ENCODE data around the gene REV3L. TPM values are rescaled to one million over a fixed set of nuclear protein-coding genes. Genes with fewer than 3 reads are reported as not detected.
A peak's percentile ranks its signal among the peaks of the same experiment; 100 is the strongest.

Gene REV3L
- total and polyA plus RNA-seq, 9 of the 15 experiments (the other 6 are each of a cell fraction or from before 2014, with no cell fraction given), result 5.5 to 24.4 (median 14.4) TPM

DNA sequence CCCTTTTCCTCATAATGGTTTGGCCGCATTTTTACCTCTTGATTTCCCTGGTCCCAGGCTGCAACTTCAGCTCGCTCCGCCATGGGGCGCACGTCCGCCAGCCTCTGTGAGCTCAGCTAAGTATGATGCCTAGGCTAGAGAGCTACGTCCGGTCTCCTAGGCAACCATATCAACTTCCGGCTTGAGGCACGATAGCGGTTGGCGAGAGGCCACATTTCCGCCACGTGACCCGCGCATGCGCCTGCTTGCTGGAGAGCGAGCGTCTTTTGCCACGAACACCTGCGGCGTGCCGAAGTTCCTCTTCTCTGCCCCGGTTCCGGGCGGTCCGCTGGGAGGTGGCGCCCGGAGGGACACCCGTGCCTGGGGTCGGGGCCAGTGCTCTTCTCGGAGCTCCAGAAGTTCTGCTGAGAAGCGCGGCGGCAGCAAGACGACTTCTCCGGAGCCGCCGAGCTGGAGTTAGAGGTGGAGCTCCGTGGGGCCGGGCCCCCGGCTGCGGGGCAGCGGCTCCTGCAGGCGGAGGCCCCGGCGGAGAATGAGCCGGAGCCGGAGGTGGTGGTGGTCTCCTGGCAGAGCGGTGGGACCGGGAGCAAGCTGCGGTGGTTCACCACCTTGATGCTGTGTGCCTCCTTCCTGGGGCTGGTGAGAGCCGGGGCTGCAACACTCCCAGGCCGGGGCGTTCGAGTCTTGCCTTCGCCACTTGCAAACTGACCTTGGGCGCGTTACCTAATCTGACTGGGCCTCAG is 223.8 kb downstream of the REV3L start (continued):
- TF ChIP-seq CEBPB (tag; IDR thresholded peaks at IDR 0.05), result peak; percentile 70
- TF ChIP-seq, protein P1, sequence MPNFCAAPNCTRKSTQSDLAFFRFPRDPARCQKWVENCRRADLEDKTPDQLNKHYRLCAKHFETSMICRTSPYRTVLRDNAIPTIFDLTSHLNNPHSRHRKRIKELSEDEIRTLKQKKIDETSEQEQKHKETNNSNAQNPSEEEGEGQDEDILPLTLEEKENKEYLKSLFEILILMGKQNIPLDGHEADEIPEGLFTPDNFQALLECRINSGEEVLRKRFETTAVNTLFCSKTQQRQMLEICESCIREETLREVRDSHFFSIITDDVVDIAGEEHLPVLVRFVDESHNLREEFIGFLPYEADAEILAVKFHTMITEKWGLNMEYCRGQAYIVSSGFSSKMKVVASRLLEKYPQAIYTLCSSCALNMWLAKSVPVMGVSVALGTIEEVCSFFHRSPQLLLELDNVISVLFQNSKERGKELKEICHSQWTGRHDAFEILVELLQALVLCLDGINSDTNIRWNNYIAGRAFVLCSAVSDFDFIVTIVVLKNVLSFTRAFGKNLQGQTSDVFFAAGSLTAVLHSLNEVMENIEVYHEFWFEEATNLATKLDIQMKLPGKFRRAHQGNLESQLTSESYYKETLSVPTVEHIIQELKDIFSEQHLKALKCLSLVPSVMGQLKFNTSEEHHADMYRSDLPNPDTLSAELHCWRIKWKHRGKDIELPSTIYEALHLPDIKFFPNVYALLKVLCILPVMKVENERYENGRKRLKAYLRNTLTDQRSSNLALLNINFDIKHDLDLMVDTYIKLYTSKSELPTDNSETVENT (CRISPR knock-in tag; IDR thresholded peaks at IDR 0.05), result peak; percentile 27
- TF ChIP-seq, protein P2, sequence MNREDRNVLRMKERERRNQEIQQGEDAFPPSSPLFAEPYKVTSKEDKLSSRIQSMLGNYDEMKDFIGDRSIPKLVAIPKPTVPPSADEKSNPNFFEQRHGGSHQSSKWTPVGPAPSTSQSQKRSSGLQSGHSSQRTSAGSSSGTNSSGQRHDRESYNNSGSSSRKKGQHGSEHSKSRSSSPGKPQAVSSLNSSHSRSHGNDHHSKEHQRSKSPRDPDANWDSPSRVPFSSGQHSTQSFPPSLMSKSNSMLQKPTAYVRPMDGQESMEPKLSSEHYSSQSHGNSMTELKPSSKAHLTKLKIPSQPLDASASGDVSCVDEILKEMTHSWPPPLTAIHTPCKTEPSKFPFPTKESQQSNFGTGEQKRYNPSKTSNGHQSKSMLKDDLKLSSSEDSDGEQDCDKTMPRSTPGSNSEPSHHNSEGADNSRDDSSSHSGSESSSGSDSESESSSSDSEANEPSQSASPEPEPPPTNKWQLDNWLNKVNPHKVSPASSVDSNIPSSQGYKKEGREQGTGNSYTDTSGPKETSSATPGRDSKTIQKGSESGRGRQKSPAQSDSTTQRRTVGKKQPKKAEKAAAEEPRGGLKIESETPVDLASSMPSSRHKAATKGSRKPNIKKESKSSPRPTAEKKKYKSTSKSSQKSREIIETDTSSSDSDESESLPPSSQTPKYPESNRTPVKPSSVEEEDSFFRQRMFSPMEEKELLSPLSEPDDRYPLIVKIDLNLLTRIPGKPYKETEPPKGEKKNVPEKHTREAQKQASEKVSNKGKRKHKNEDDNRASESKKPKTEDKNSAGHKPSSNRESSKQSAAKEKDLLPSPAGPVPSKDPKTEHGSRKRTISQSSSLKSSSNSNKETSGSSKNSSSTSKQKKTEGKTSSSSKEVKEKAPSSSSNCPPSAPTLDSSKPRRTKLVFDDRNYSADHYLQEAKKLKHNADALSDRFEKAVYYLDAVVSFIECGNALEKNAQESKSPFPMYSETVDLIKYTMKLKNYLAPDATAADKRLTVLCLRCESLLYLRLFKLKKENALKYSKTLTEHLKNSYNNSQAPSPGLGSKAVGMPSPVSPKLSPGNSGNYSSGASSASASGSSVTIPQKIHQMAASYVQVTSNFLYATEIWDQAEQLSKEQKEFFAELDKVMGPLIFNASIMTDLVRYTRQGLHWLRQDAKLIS (CRISPR knock-in tag; IDR thresholded peaks at IDR 0.05), result peak; percentile 80; the same call in 1 of the 2 replicates
- TF ChIP-seq MEF2A (IDR thresholded peaks at IDR 0.05; ENCODE audit: control insufficient read depth, low read depth, low read length), result no peak
- TF ChIP-seq, protein P3, sequence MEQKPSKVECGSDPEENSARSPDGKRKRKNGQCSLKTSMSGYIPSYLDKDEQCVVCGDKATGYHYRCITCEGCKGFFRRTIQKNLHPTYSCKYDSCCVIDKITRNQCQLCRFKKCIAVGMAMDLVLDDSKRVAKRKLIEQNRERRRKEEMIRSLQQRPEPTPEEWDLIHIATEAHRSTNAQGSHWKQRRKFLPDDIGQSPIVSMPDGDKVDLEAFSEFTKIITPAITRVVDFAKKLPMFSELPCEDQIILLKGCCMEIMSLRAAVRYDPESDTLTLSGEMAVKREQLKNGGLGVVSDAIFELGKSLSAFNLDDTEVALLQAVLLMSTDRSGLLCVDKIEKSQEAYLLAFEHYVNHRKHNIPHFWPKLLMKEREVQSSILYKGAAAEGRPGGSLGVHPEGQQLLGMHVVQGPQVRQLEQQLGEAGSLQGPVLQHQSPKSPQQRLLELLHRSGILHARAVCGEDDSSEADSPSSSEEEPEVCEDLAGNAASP (IDR thresholded peaks at IDR 0.05), result no peak
- TF ChIP-seq ETS2 (tag; IDR thresholded peaks at IDR 0.05; ENCODE audit: borderline replicate concordance, poor library complexity, severe bottlenecking), result no peak
- TF ChIP-seq, protein P4, sequence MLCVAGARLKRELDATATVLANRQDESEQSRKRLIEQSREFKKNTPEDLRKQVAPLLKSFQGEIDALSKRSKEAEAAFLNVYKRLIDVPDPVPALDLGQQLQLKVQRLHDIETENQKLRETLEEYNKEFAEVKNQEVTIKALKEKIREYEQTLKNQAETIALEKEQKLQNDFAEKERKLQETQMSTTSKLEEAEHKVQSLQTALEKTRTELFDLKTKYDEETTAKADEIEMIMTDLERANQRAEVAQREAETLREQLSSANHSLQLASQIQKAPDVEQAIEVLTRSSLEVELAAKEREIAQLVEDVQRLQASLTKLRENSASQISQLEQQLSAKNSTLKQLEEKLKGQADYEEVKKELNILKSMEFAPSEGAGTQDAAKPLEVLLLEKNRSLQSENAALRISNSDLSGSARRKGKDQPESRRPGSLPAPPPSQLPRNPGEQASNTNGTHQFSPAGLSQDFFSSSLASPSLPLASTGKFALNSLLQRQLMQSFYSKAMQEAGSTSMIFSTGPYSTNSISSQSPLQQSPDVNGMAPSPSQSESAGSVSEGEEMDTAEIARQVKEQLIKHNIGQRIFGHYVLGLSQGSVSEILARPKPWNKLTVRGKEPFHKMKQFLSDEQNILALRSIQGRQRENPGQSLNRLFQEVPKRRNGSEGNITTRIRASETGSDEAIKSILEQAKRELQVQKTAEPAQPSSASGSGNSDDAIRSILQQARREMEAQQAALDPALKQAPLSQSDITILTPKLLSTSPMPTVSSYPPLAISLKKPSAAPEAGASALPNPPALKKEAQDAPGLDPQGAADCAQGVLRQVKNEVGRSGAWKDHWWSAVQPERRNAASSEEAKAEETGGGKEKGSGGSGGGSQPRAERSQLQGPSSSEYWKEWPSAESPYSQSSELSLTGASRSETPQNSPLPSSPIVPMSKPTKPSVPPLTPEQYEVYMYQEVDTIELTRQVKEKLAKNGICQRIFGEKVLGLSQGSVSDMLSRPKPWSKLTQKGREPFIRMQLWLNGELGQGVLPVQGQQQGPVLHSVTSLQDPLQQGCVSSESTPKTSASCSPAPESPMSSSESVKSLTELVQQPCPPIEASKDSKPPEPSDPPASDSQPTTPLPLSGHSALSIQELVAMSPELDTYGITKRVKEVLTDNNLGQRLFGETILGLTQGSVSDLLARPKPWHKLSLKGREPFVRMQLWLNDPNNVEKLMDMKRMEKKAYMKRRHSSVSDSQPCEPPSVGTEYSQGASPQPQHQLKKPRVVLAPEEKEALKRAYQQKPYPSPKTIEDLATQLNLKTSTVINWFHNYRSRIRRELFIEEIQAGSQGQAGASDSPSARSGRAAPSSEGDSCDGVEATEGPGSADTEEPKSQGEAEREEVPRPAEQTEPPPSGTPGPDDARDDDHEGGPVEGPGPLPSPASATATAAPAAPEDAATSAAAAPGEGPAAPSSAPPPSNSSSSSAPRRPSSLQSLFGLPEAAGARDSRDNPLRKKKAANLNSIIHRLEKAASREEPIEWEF (CRISPR knock-in tag; IDR thresholded peaks at IDR 0.05), result no peak
- no peak for TF ChIP-seq ZKSCAN8 (CRISPR knock-in tag; IDR thresholded peaks at IDR 0.05)
- peak; percentile 95 for TF ChIP-seq BMI1 (IDR thresholded peaks at IDR 0.05; ENCODE audit: low read length)
- no peak for TF ChIP-seq KAT8 (IDR thresholded peaks at IDR 0.05; ENCODE audit: low read depth)
- no peak for TF ChIP-seq NCOA6 (IDR thresholded peaks at IDR 0.05)
- TF ChIP-seq MCM3 (IDR thresholded peaks at IDR 0.05), result no peak
- TF ChIP-seq BRD9 (IDR thresholded peaks at IDR 0.05; ENCODE audit: low read depth, partially characterized antibody), result no peak
